Right lung (tissue), 5 donors: ENCODE results near the gene EIF1AD. TPM values are rescaled to one million over a fixed set of nuclear protein-coding genes. Genes with fewer than 3 reads are reported as not detected.

Experiments used
- DNase-seq, 2 donors: peaks; one replicate each; pipeline ENCODE4 v3.0.0-alpha.2; 2013
- polyA plus RNA-seq, 5 donors: library from polyadenylated mRNA; unstranded; fragments of 120-200 nt; gene quantifications; one replicate each; pipeline versions ENCODE4 v1.2.1 to v1.2.3, GENCODE V29; 2013; ENCODE audit warnings: inconsistent platforms in 1 of 5, low replicate concordance in 1 of 5; ENCODE audit not compliant: insufficient read length in 5 of 5, insufficient read depth in 1 of 5

EIF1AD gene
- polyA plus RNA-seq, 5 donors: 25.8 to 28.0 (median 26.7) TPM

- DNase-seq: no peak
Measured at GRCh38 chr11:66006134-66006890, 4.4 kb upstream of the EIF1AD start.

GRCh38 chr11:66004186-66004585 lies 2.2 kb upstream of the EIF1AD start:
- no peak for DNase-seq

GRCh38 chr11:66003291-66003690 lies 1.3 kb upstream of the EIF1AD start:
- no peak for DNase-seq

- DNase-seq: no peak
Measured at GRCh38 chr11:66002648-66003225, 780 bp upstream of the EIF1AD start.

GRCh38 chr11:65997286-65997685 lies 4.7 kb downstream of the EIF1AD start:
- no peak for DNase-seq

GRCh38 chr11:65992056-65992455 lies 9.9 kb downstream of the EIF1AD start:
- no peak for DNase-seq

GRCh38 chr11:65988791-65989592 lies 13.0 kb downstream of the EIF1AD start:
- DNase-seq: peak; percentile 85 to 93

- no peak for DNase-seq
Measured at GRCh38 chr11:65987336-65987735, 14.6 kb downstream of the EIF1AD start.

- DNase-seq: no peak
Measured at GRCh38 chr11:65983589-65983987, 18.4 kb downstream of the EIF1AD start.

GRCh38 chr11:65982824-65983588 lies 19.0 kb downstream of the EIF1AD start:
- DNase-seq: no peak

GRCh38 chr11:65981972-65982823 lies 19.8 kb downstream of the EIF1AD start:
- DNase-seq: no peak

- DNase-seq: no peak
Measured at GRCh38 chr11:65981101-65981740, 20.7 kb downstream of the EIF1AD start.

- DNase-seq: no peak
Measured at GRCh38 chr11:65979261-65979759, 22.6 kb downstream of the EIF1AD start.

- DNase-seq: no peak
Measured at GRCh38 chr11:65978391-65979238, 23.3 kb downstream of the EIF1AD start.

GRCh38 chr11:65977621-65978390 lies 24.2 kb downstream of the EIF1AD start:
- DNase-seq: no peak

GRCh38 chr11:65976216-65977176 lies 25.5 kb downstream of the EIF1AD start:
- no peak for DNase-seq

- DNase-seq: no peak
Measured at GRCh38 chr11:65975771-65976170, 26.2 kb downstream of the EIF1AD start.
